ENCODE measurements around the gene WEE1. TPM values are rescaled to one million over a fixed set of nuclear protein-coding genes. Genes with fewer than 3 reads are reported as not detected.

The WEE1 gene
- total RNA-seq, 4 donors from 2014 or later: 8.0 to 13.8 (median 13.1) TPM

DNA sequence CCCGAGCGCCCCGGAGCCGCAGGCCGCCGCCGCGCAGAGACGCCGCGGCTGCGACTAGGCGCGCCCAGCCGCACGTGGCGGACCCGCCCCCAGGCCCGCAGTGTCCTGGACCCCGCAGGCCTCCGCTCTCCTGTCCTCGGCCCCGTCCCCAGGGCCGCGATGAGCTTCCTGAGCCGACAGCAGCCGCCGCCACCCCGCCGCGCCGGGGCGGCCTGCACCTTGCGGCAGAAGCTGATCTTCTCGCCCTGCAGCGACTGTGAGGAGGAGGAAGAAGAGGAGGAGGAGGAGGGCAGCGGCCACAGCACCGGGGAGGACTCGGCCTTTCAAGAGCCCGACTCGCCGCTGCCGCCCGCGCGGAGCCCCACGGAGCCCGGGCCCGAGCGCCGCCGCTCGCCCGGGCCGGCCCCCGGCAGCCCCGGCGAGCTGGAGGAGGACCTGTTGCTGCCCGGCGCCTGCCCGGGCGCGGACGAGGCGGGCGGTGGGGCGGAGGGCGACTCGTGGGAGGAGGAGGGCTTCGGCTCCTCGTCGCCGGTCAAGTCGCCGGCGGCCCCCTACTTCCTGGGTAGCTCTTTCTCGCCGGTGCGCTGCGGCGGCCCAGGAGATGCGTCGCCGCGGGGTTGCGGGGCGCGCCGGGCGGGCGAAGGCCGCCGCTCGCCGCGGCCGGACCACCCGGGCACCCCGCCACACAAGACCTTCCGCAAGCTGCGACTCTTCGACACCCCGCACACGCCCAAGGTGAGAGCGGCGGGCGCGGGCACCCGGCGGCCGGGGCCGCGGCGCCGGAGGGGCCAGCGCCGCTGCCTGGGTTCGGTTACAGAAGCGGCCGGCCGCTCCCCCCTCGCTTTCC, 528 bp downstream of the WEE1 start:
- TF ChIP-seq, protein P1, sequence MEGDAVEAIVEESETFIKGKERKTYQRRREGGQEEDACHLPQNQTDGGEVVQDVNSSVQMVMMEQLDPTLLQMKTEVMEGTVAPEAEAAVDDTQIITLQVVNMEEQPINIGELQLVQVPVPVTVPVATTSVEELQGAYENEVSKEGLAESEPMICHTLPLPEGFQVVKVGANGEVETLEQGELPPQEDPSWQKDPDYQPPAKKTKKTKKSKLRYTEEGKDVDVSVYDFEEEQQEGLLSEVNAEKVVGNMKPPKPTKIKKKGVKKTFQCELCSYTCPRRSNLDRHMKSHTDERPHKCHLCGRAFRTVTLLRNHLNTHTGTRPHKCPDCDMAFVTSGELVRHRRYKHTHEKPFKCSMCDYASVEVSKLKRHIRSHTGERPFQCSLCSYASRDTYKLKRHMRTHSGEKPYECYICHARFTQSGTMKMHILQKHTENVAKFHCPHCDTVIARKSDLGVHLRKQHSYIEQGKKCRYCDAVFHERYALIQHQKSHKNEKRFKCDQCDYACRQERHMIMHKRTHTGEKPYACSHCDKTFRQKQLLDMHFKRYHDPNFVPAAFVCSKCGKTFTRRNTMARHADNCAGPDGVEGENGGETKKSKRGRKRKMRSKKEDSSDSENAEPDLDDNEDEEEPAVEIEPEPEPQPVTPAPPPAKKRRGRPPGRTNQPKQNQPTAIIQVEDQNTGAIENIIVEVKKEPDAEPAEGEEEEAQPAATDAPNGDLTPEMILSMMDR (IDR thresholded peaks at IDR 0.05; ENCODE audit: low read depth): no peak

DNA sequence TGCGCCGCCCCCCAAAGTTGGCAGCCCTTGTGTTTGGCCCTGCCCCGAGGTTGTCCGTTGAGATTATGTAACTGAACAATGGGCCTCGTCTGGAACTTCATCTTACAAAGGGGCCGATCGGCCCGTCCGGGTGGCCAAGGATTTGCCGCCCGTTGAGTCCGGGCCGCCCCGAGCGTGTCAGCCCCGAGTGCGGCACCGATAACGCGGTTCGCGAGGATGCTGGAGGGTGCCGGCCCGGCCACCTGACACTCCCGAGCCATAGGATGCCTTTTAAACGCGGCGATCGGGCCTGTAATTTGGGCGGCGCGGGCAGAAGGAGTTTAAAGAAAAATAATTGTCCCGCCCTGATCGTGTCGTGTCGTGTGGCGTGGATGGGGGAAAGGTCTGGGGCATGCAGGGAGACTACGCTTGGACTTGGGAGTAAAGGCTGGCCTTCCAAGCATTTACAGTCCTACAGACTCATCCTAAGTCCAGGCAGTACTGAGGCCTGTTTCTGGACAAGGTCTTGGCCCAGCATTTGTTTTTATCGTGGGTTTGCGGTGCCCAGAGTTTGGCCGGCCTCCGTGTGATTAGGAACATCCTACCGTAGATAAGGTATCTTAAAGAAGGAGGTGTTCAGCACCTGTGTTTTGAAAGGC, 1.3 kb downstream of the WEE1 start:
- TF ChIP-seq, protein P1 (IDR thresholded peaks at IDR 0.05; ENCODE audit: low read depth): no peak

DNA sequence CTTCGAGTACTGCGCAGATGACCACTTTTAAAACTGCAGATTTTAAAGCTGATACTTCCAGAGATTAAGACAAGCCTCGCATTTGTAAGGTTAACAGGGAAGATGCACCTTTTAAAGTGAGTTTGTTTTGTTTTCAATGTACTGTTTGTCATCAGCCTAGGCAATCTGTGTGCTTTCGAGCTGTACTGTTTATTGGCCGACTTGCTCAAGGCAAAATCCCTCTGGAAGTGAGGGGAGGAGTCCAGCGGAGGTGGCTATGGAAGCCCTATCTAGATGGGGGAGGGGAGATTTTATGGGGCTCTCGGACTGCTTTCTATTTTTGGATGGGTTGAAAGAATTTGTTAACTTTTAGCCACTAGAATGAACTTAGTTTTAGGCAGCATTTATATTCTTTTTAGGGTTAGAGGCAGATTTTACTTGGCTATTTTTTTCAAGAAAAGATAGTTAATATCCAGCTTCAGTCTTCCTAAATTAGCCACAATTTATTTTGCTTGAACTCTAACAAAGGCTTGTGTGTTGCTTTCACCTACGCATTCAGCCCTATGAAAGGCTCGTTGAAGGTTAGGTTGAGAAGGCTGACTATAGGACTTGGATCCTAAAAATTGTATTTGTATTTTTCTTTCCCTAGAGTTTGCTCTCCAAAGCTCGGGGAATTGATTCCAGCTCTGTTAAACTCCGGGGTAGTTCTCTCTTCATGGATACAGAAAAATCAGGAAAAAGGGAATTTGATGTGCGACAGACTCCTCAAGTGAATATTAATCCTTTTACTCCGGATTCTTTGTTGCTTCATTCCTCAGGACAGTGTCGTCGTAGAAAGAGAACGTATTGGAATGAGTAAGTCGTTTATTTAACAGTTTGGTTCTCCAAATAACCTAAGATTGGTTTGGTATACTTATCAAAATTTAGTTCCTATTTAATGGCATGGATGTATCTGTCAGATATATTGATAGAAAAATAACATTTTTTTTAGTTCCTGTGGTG, 2.1 kb downstream of the WEE1 start:
- TF ChIP-seq, protein P1 (IDR thresholded peaks at IDR 0.05; ENCODE audit: low read depth): no peak

DNA sequence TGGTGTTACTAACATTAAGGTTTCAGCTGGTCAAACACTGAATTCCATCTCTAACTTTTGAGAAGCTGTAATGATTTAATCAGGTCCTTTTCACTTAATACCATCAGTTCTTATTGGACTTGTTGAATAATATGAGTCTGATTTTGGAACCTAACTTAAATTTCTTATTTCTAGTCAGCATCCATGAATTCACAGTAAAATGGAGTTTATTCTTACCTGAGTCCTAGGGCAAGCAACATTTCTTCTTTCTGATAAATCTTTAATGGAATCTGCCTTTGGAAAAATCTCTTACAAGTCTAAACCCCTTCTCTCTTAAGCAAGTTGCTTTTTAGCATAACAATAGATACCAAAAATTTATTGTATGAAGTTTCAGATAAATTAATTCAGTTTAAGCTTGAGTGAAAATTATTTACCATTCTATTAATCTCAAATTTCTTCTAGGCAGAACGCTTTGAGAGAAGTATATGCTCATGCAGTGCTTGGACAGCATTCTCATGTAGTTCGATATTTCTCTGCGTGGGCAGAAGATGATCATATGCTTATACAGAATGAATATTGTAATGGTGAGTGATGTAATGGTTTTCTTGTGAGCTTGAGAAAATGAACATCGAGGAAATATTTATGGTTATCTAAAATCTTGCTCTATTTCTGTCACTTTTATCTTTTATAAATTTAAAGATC, 3.4 kb downstream of the WEE1 start:
- TF ChIP-seq, protein P1 (IDR thresholded peaks at IDR 0.05; ENCODE audit: low read depth): no peak

DNA sequence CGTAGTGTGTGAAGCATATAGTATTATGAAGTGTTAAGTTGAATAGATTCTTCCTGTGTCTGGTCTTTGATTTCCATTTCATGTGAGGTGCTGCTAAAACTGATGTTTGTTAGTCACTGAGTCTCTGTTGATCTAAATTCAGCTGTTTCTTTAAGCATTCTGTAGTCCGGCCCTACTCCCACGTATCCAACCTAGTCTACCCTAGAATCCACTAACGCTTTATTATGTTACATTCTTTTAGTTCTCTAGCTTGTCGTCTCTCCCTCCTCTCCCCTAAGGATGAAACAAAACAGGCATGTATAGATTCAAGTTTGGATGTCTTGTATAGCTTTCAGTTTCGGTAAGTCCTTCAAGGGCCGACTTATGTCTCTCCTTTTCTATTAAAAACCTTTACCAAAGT, 4.1 kb downstream of the WEE1 start:
- TF ChIP-seq, protein P1 (IDR thresholded peaks at IDR 0.05; ENCODE audit: low read depth): no peak

DNA sequence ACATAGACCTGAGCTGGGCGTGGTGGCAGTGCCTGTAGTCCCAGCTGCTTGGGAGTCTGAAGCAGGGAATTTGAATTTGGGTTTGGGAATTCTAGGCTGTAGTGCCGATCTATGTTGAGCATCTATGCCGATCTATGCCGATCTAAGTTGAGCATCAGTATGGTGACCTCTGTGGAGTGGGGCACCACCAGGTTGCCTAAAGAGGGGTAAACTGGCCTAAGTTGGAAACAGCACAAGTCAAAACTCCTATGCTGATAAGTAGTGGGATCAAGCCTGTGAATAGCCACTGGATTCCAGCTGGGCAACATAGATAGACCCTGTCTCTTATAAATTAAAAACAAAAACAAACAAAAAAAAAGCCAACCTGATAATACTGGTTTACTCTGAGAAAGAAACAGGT, 7.4 kb downstream of the WEE1 start:
- TF ChIP-seq, protein P1 (IDR thresholded peaks at IDR 0.05; ENCODE audit: low read depth): no peak
